Upper lobe of left lung (tissue), 6 donors: ENCODE measurements around the gene SRCAP. TPM values are rescaled to one million over a fixed set of nuclear protein-coding genes. Genes with fewer than 3 reads are reported as not detected.
A peak's percentile ranks its signal among the peaks of the same experiment; 100 is the strongest.

Experiments used
- ATAC-seq, 2 donors: fragments of 200-7000 bp; cut with Tn5 transposase; one replicate each; pipeline ENCODE4 v1.9.1; 2022; ENCODE audit warnings: mild to moderate bottlenecking in 2 of 2, moderate library complexity in 2 of 2; ENCODE audit not compliant: low FRiP score in 2 of 2
- DNase-seq, 2 donors: peaks; one replicate each; pipeline ENCODE4 v3.0.0-alpha.2; 2019 to 2020
- H3K27ac ChIP-seq, 4 donors: fragments of 200-600 bp; sonication (generic); one replicate each; pipeline ENCODE4 v1.5.1; 2016 to 2019
- H3K27me3 ChIP-seq, 4 donors: fragments of 200-600 bp; sonication (generic); one replicate each; pipeline ENCODE4 v1.5.1; 2017 to 2019
- H3K36me3 ChIP-seq, 4 donors: fragments of 200-600 bp; sonication (generic); one replicate each; pipeline ENCODE4 v1.5.1; 2016 to 2019
- H3K4me1 ChIP-seq, 4 donors: fragments of 200-600 bp; sonication (generic); one replicate each; pipeline ENCODE4 v1.5.1; 2018 to 2019
- H3K4me3 ChIP-seq, 4 donors: fragments of 200-600 bp; sonication (generic); one replicate each; pipeline ENCODE4 v1.5.1; 2017 to 2019; ENCODE audit warnings: mild to moderate bottlenecking in 2 of 4, moderate library complexity in 1 of 4
- H3K9me3 ChIP-seq, 4 donors: fragments of 200-600 bp; sonication (generic); one replicate each; pipeline ENCODE4 v1.5.1; 2018 to 2019
- EP300 ChIP-seq, 4 donors: sonication (generic); formaldehyde crosslinking; IDR thresholded peaks; one replicate each; pipeline ENCODE4 v1.5.1; 2017; ENCODE audit warnings: antibody characterized with exemption in 4 of 4, control low read depth in 2 of 4
- POLR2A ChIP-seq, 4 donors: fragments of 450-650 bp; IDR thresholded peaks; one replicate each; pipeline ENCODE4 v1.5.1; 2016 to 2017; ENCODE audit warnings: antibody characterized with exemption in 4 of 4, mild to moderate bottlenecking in 2 of 4
- POLR2AphosphoS5 ChIP-seq, 2 donors: sonication (generic); formaldehyde crosslinking; IDR thresholded peaks; one replicate each; pipeline ENCODE4 v1.5.1; 2017; ENCODE audit warnings: antibody characterized with exemption in 2 of 2
- WGBS, 2 donors: methylation state at CpG; one replicate each; pipeline ENCODE4 v1.1.5; 2017 to 2018; 5-methylcytosine and 5-hydroxymethylcytosine counted together
- total RNA-seq, 6 donors: library from RNA; depleted of rRNA in 4 of 6; stranded (reverse); fragments of >200 nt in 4 of 6; gene quantifications; one replicate each; pipeline versions ENCODE4 v1.1.0 to v1.2.1, GENCODE V29; 2016 to 2021
- TF ChIP-seq, protein P1 (sequence below), 6 experiments: fragments of 450-650 bp in 4 of 6; fragments of 200-600 bp in 2 of 6; sonication (generic) in 2 of 6; IDR thresholded peaks; one replicate each; pipeline ENCODE4 v1.5.1; 2016 to 2019; ENCODE audit warnings: antibody characterized with exemption in 6 of 6
- donor health status: DM: no; HTN: no; CAD: no; lungs with moderate emphysema.
- donor health status: DM: no; HTN: yes; CAD: no; lungs with severe emphysema.

SRCAP gene
- total RNA-seq, 6 donors from 2014 or later: 38.3 to 102 (median 66.0) TPM

DNA sequence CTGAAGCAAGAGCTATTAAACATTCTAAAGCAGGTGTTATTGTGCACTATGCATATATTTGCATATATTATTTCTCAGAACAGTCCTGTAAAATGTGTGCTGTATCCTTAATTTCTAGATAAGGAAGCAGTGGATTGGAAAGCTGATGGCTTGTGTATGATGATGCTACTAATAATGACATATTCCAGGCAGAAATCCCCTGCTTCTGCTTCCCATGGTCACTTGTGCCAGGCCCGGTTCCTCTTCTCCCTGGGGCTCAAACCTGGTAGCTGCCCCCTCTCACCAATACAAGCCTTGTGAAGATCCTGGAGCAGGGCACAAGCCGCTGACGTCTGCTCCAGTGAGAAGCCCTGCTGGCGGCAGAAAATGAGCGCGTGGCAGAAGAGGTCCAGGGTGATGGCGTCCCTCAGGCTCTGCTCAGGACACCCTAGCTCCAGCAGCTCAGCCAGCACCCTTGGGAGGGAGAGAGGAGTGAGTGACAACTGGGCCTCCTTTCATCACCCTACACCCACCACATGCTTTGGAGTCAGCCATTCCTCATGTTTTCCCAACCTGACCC, 61.1 kb downstream of the SRCAP start:
- peaks cover 22 to 46% (median 26%) of the 10 kb centered on the region in 4 donors for H3K4me1 ChIP-seq
- ATAC-seq: no peak

DNA sequence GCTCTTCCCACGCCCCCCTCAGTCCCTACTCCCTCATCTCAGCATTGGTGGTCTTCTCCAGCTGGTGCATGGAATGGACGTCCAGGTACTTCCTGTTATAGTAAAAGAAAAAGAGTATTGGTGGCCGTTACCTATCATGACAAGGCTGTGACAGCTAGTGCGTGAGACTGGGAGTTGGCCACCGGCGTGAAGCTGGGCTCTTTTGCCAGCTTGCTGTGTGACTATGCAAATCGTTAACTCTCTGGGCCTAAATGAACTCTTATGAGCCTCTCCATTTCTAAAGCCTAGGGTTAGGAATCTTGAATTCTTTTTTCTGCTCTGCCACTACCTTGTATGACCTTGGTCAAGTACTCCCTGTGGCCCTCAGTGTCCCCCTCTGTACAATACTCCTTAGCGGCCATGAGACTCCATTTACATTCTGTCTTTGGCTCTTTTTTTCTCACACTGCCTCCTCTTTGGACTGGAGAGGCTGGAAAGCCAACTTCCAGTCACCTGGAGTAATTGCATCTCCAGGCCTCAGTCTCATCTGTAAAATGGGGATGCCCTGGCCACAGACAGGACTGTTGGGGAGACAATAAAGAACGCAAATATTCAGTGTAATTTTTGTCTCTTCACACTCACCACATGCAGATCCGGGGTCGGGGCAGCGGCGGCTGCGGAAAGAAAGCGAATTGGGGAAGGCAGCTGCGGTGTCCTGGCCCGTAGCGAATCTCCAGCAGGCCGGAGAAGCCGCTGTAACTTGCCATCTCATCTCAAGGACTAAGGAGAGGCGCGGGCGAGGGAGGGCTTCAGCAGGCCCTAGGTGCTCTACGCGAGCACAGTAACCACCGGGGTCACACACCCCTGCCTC, 61.8 kb downstream of the SRCAP start:
- Histone ChIP-seq H3K27me3 (no peaks in the 10 kb centered on the region), H3K4me1 (peaks cover 22 to 46% (median 26%) of the 10 kb centered on the region in 4 donors), H3K4me3 (peak overlapping the region; percentile 51 to 96 (median 86)), H3K27ac (peak overlapping the region in 3 of 4 donors; percentile 45 to 95 (median 95)), H3K9me3 (no peaks in the 10 kb centered on the region), H3K36me3 (peaks cover 15 to 45% (median 37%) of the 10 kb centered on the region in 4 donors)
- DNase-seq (no peak), ATAC-seq (no peak)
- TF ChIP-seq POLR2AphosphoS5 (IDR thresholded peaks at IDR 0.05): no peak
- TF ChIP-seq, protein P1, sequence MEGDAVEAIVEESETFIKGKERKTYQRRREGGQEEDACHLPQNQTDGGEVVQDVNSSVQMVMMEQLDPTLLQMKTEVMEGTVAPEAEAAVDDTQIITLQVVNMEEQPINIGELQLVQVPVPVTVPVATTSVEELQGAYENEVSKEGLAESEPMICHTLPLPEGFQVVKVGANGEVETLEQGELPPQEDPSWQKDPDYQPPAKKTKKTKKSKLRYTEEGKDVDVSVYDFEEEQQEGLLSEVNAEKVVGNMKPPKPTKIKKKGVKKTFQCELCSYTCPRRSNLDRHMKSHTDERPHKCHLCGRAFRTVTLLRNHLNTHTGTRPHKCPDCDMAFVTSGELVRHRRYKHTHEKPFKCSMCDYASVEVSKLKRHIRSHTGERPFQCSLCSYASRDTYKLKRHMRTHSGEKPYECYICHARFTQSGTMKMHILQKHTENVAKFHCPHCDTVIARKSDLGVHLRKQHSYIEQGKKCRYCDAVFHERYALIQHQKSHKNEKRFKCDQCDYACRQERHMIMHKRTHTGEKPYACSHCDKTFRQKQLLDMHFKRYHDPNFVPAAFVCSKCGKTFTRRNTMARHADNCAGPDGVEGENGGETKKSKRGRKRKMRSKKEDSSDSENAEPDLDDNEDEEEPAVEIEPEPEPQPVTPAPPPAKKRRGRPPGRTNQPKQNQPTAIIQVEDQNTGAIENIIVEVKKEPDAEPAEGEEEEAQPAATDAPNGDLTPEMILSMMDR (IDR thresholded peaks at IDR 0.05): no peak
- TF ChIP-seq EP300 (IDR thresholded peaks at IDR 0.05): no peak
- TF ChIP-seq POLR2A (IDR thresholded peaks at IDR 0.05): no peak
- 26 to 31% methylated on average over 23 to 26 of the region's 26 CpGs for WGBS, 2 donors

More for the DNA sequence above, 61.1 kb downstream of the SRCAP start:
- H3K27ac ChIP-seq: peak overlapping the region in 1 of 4 donors; percentile 78
- WGBS, 2 donors: 80 to 85% methylated on average over 7 of the region's 7 CpGs
- no peak for DNase-seq
- peaks cover 10 to 43% (median 34%) of the 10 kb centered on the region in 4 donors for H3K36me3 ChIP-seq
- H3K27me3 ChIP-seq: no peaks in the 10 kb centered on the region
- no peak for TF ChIP-seq EP300 (IDR thresholded peaks at IDR 0.05)
- no peak for TF ChIP-seq POLR2AphosphoS5 (IDR thresholded peaks at IDR 0.05)
- TF ChIP-seq POLR2A (IDR thresholded peaks at IDR 0.05): no peak
- TF ChIP-seq, protein P1 (IDR thresholded peaks at IDR 0.05): no peak
- H3K4me3 ChIP-seq: no peak overlapping the region
- no peaks in the 10 kb centered on the region for H3K9me3 ChIP-seq

DNA sequence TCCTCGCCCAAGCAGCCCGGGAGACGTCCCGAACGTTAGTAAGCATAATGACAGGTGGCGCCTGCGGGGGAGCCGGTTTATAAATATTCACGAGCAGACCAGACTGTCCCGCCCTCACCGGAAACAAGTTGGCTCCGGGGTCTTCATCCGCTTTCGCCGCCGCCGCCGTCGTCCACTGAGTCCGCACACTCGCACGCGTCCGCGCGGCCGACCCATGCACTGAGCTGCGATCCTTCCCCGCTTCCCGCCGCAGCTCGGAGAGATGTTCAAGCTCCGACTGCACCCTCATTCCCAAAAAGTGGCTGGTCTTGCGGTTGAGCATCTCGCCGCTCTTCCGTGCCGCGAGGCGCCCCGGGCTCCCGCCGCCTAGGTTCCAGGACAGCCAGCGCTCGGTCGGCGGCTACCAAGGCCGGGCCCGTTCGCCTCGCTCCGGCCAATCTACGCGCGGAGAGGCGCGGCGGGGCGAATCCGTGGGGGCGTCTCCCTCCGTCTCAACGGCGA, 62.5 kb downstream of the SRCAP start:
- Histone ChIP-seq H3K27me3 (no peaks in the 10 kb centered on the region), H3K36me3 (peaks cover 20 to 45% (median 37%) of the 10 kb centered on the region in 4 donors), H3K4me3 (peak overlapping the region; percentile 51 to 96 (median 86)), H3K9me3 (no peaks in the 10 kb centered on the region), H3K27ac (peak overlapping the region; percentile 45 to 95 (median 94)), H3K4me1 (peaks cover 22 to 46% (median 26%) of the 10 kb centered on the region in 4 donors)
- peak; percentile 37 to 92 for DNase-seq
- TF ChIP-seq, protein P1 (IDR thresholded peaks at IDR 0.05): no peak
- no peak for TF ChIP-seq EP300 (IDR thresholded peaks at IDR 0.05)
- no peak for TF ChIP-seq POLR2A (IDR thresholded peaks at IDR 0.05)
- no peak for TF ChIP-seq POLR2AphosphoS5 (IDR thresholded peaks at IDR 0.05)
- WGBS, 2 donors: 0% methylated on average over 4 to 36 of the region's 64 CpGs
- ATAC-seq: peak; percentile 48 to 76

DNA sequence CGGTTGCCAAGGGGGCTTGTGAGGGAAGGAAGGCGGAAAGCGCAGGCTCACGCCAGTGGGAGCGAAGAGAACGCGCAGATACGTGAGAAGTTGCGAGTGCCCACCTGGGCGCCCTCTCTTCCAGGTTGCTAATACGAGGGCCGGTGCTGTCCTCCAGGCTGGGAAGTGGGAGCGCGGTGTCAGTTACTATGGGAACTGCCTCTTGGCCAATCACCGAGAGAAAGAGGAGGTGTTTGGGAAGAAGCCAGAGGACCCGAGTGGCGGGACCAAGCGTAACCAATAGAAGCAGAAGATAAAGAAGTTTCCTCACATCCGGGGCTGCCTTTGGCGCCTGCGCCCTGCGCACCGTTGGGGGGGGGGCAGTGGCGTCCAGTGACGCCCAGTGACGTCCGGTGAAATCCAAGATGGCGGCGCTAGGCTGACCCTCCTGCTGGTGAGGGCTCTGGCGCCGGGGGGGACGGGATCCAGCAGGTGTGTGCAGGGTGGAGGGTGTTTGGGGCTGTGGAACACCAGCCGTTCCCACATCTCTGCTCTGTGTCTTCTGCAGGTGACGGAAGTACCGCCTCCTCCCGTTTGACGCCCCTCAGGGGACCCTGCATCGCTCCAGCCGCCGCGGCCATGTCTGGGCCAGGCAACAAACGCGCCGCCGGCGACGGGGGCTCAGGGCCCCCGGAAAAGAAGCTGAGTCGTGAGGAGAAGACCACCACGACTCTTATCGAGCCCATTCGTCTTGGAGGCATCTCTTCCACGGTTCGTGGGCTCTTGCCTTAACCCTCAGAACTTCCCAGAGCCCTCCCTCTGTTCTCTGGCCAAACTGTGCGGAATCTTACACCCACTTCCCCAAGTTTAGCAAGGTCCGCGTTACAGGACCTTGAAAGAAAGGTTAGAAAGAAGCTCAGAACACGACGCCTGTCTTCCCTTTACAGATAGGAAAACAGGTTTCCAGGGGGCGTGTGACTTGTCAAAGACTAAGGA, 63.2 kb downstream of the SRCAP start, which contains the start of the genes CFAP119 and RNF40:
Gene CFAP119 (minus strand): TSS at position 135 of the 975 bp plus-strand sequence. CDS start 314 bp downstream, outside the sequence.
Gene RNF40 (plus strand): TSS at position 395 of the 975 bp plus-strand sequence. CDS start 224 bp downstream, at position 619.
- Histone ChIP-seq H3K36me3 (peaks cover 27 to 45% (median 37%) of the 10 kb centered on the region in 4 donors), H3K9me3 (no peaks in the 10 kb centered on the region), H3K4me3 (peak within 1 kb of the TSS; percentile 82 to 96 (median 90)), H3K27ac (peak within 1 kb of the TSS; percentile 81 to 95 (median 94)), H3K27me3 (no peaks in the 10 kb centered on the region), H3K4me1 (peaks cover 22 to 46% (median 26%) of the 10 kb centered on the region in 4 donors)
- WGBS, 2 donors: 1 to 2% methylated on average over 41 to 60 of the region's 60 CpGs
- TF ChIP-seq, protein P1 (IDR thresholded peaks at IDR 0.05): peak in 4 of 6 experiments; percentile 16 to 35 (median 26)
- peak; percentile 12 to 89 (median 69) for TF ChIP-seq POLR2A (IDR thresholded peaks at IDR 0.05)
- peak in 1 of 4 donors; percentile 13 for TF ChIP-seq EP300 (IDR thresholded peaks at IDR 0.05)
- peak; percentile 88 to 94 for TF ChIP-seq POLR2AphosphoS5 (IDR thresholded peaks at IDR 0.05)
- peak; percentile 98 for DNase-seq
- peak; percentile 97 to 98 for ATAC-seq
